Activated effector memory CD4-positive, alpha-beta T cell treated with anti-CD3 and anti-CD28 coated beads, Interleukin-2, amount 50 U/mL, for 16 hours (primary cell): ENCODE data around the gene NRTN.
"Not testable (repeated sequence)": the region's sequence is repeated elsewhere in the genome, so short reads cannot be mapped to it uniquely, and the experiment has no call there.

ENCODE experiments used
- DNase-seq: peaks from one replicate; pipeline ENCODE4 v3.0.0-alpha.2; 2020

The NRTN gene

GRCh38 chr19:5804516-5805461, at the start of gene NRTN:
Gene NRTN, plus strand, starts transcription at chr19:5805067. Its CDS starts 19,099 bp downstream, at chr19:5824166.
- peak; percentile 84 for DNase-seq

- DNase-seq, result no peak
Observed at GRCh38 chr19:5762608-5763217, 42.2 kb upstream of the NRTN start.

- DNase-seq, result no peak
Observed at GRCh38 chr19:5765220-5765619, 39.6 kb upstream of the NRTN start.

- DNase-seq, result no peak
Observed at GRCh38 chr19:5767949-5768348, 36.9 kb upstream of the NRTN start.

- no peak for DNase-seq
Observed at GRCh38 chr19:5772416-5772815, 32.5 kb upstream of the NRTN start.

GRCh38 chr19:5773276-5773675, 31.6 kb upstream of the NRTN start:
- no peak for DNase-seq

GRCh38 chr19:5774921-5775320, 29.9 kb upstream of the NRTN start:
- no peak for DNase-seq

GRCh38 chr19:5775668-5776309, 29.1 kb upstream of the NRTN start:
- DNase-seq, result no peak

GRCh38 chr19:5778402-5778801, 26.5 kb upstream of the NRTN start:
- DNase-seq, result no peak

GRCh38 chr19:5780916-5781315, 24.0 kb upstream of the NRTN start:
- DNase-seq, result not testable (repeated sequence)

- DNase-seq, result no peak
Observed at GRCh38 chr19:5782322-5782721, 22.5 kb upstream of the NRTN start.

GRCh38 chr19:5782945-5783919, 21.6 kb upstream of the NRTN start:
- no peak for DNase-seq

- DNase-seq, result no peak
Observed at GRCh38 chr19:5784581-5785147, 20.2 kb upstream of the NRTN start, which contains the start of gene PRR22. Gene PRR22, minus strand, starts transcription at chr19:5784746. Its CDS starts 86 bp downstream, at chr19:5784660.

GRCh38 chr19:5785423-5785822, 19.4 kb upstream of the NRTN start:
- no peak for DNase-seq

- no peak for DNase-seq
Observed at GRCh38 chr19:5786593-5787408, 18.1 kb upstream of the NRTN start.

GRCh38 chr19:5787409-5788182, 17.3 kb upstream of the NRTN start:
- no peak for DNase-seq

- no peak for DNase-seq
Observed at GRCh38 chr19:5788422-5788821, 16.4 kb upstream of the NRTN start.

- no peak for DNase-seq
Observed at GRCh38 chr19:5789351-5789761, 15.5 kb upstream of the NRTN start.

- DNase-seq, result no peak
Observed at GRCh38 chr19:5789886-5790558, 14.8 kb upstream of the NRTN start.
